Keratinocyte (primary cell): ENCODE results near the gene SLC17A9. TPM values are rescaled to one million over a fixed set of nuclear protein-coding genes. Genes with fewer than 3 reads are reported as not detected.

ENCODE experiments used
- DNase-seq: peaks from one replicate; pipeline ENCODE4 v3.0.0-alpha.2; 2011; ENCODE audit warnings: low read depth, missing footprints, low spot score
- FAIRE-seq: peaks from 2 replicates; lab custom pipeline; 2011; peaks lifted over from hg19 to GRCh38; lab: Jason Lieb, UNC
- H2AFZ ChIP-seq: 2 replicates; pipeline ENCODE4 v1.6.0; 2012; ENCODE audit warnings: low read length, control low read depth, inconsistent platforms; ENCODE audit not compliant: control insufficient read depth
- H3K27ac ChIP-seq: 2 replicates; pipeline ENCODE4 v1.5.1; 2011; ENCODE audit warnings: low read length; ENCODE audit not compliant: control insufficient read depth, insufficient read depth
- H3K27me3 ChIP-seq: 3 replicates; pipeline ENCODE4 v1.6.0; 2011; ENCODE audit warnings: low read length; ENCODE audit not compliant: control insufficient read depth, insufficient read depth; ENCODE audit errors: extremely low read depth
- H3K36me3 ChIP-seq, 2 experiments: 2 replicates in 1 of 2; 3 replicates in 1 of 2; pipeline ENCODE4 v1.5.1; 2011; ENCODE audit warnings: low read length in 2 of 2, mild to moderate bottlenecking in 1 of 2; ENCODE audit not compliant: control insufficient read depth in 2 of 2, insufficient read depth in 2 of 2; ENCODE audit errors: extremely low read depth in 1 of 2
- H3K4me1 ChIP-seq: 3 replicates; pipeline ENCODE4 v1.5.1; 2011; ENCODE audit warnings: low read length; ENCODE audit not compliant: control insufficient read depth, insufficient read depth; ENCODE audit errors: extremely low read depth
- H3K4me2 ChIP-seq: 3 replicates; pipeline ENCODE4 v1.6.0; 2011; ENCODE audit warnings: low read depth, low read length; ENCODE audit not compliant: control insufficient read depth, insufficient read depth; ENCODE audit errors: extremely low read depth
- H3K4me3 ChIP-seq, 3 experiments: fragments of 200-600 bp in 1 of 3; sonication (generic) in 1 of 3; 2 replicates in 2 of 3; 3 replicates in 1 of 3; pipeline ENCODE4 v1.5.1; 2011 to 2016; ENCODE audit warnings: low read length in 3 of 3, mild to moderate bottlenecking in 3 of 3, control low read depth in 2 of 3, inconsistent platforms in 1 of 3, low read depth in 1 of 3, mixed read lengths in 1 of 3, mixed run types in 1 of 3, moderate library complexity in 1 of 3; ENCODE audit not compliant: control insufficient read depth in 2 of 3, insufficient read depth in 2 of 3; ENCODE audit errors: extremely low read depth in 1 of 3
- H3K79me2 ChIP-seq: 2 replicates; pipeline ENCODE4 v1.6.0; 2012; ENCODE audit warnings: low read length; ENCODE audit not compliant: control insufficient read depth, insufficient read depth
- H3K9ac ChIP-seq: 3 replicates; pipeline ENCODE4 v1.6.0; 2011; ENCODE audit warnings: low read length; ENCODE audit not compliant: control insufficient read depth, insufficient read depth; ENCODE audit errors: extremely low read depth
- H3K9me1 ChIP-seq: 3 replicates; pipeline ENCODE4 v1.6.0; 2011; ENCODE audit warnings: low read length; ENCODE audit not compliant: control insufficient read depth, insufficient read depth; ENCODE audit errors: extremely low read depth
- H3K9me3 ChIP-seq: 2 replicates; pipeline ENCODE4 v1.5.1; 2012; ENCODE audit warnings: low read depth, low read length; ENCODE audit not compliant: control insufficient read depth
- H4K20me1 ChIP-seq: 3 replicates; pipeline ENCODE4 v1.6.0; 2011; ENCODE audit warnings: low read length; ENCODE audit not compliant: control insufficient read depth, insufficient read depth; ENCODE audit errors: extremely low read depth
- EZH2 ChIP-seq: IDR thresholded peaks from one replicate; pipeline ENCODE4 v1.6.1; 2012; ENCODE audit warnings: inconsistent platforms, mild to moderate bottlenecking, low read length, moderate library complexity
- dilution Hi-C: fragments of 300-500 bp; cut with MboI; formaldehyde crosslinking; loops from one replicate; pipeline ENCODE4 v1.7.0; 2020; ENCODE audit warnings: low sequenced_read_pairs; ENCODE audit not compliant: extremely low pct_ligation_motif_present
- polyA plus RNA-seq, 5 experiments: library from polyadenylated mRNA; depleted of rRNA in 3 of 5; stranded (reverse) in 3 of 5; stranded (forward) in 1 of 5; unstranded in 1 of 5; fragments of >200 nt; gene quantifications; 1 replicate in 1 of 5; 2 replicates in 3 of 5; 3 replicates in 1 of 5; pipeline versions ENCODE4 v1.2.1 to v1.2.3, GENCODE V29; 2011 to 2012; ENCODE audit warnings: missing spikeins in 2 of 5, low read depth in 1 of 5, low replicate concordance in 1 of 5
- TF ChIP-seq, protein P1 (sequence below), 3 experiments: IDR thresholded peaks in 1 of 3; conservative IDR thresholded peaks in 1 of 3; optimal IDR thresholded peaks in 1 of 3; 2 replicates in 2 of 3; 3 replicates in 1 of 3; pipeline versions ENCODE3 to v1.5.1; 2011; ENCODE audit warnings: low read length in 3 of 3, mild to moderate bottlenecking in 3 of 3, moderate library complexity in 2 of 3, control low read depth in 1 of 3, inconsistent platforms in 1 of 3; ENCODE audit not compliant: insufficient read depth in 2 of 3; ENCODE audit errors: extremely low read depth in 1 of 3

The SLC17A9 gene
- polyA plus RNA-seq, 1 donor (not counting 4 experiments of a cell fraction or from before 2014, with no cell fraction given): not detected

DNA sequence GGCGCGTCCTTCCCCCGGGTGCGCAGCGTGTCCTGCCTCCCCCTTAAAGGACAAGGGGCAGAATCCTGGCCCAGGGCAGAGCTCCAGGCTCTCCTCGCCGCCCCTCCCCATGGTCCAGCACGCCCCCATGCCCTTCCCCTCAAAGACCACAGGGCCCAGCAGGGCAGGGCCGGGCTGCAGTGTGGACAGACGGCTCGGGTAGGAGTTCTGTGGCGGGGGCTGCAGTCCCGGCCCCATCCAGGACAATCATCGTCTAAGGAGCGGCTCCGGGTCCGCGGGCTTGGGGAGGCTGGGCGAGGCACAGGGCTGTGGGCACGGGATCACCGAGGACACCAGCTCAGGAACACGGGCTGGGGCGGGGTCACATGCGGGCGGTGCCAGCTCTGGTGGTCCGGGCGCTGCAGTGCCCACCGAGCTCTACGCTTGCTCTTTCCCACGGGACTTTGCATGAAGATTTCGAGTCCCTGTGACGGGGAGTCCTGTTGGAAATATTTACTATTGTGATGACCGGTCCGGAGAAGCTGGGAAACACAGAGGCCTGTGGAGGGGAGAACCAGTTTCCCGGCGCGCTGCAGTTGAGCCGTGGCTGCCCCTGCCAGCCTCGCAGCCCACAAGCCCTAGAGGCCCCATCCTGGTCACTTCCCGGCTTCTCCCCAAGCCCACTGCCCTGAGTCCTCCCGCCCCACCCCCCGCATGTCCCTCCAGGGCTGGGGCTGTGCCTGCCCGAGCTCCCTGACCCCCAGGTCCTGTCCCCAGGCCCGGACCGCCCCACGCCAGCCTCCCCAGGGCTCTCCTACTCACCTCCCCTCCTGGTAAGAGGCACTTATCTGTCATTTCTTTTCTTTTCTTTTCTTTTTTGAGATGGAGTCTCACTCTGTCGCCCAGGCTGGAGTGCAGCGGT is 20.6 kb downstream of the SLC17A9 start:
- Histone ChIP-seq H3K79me2 (no peaks in the 10 kb centered on the region), H4K20me1 (peaks cover 7% of the 10 kb centered on the region), H3K4me3 (no peak overlapping the region), H3K27me3 (peaks cover 59% of the 10 kb centered on the region), H3K9me3 (no peaks in the 10 kb centered on the region), H3K4me2 (no peak overlapping the region), H3K36me3 (no peaks in the 10 kb centered on the region), H2AFZ (no peak overlapping the region), H3K27ac (no peak overlapping the region), H3K9me1 (no peaks in the 10 kb centered on the region), H3K9ac (no peak overlapping the region), H3K4me1 (peaks cover 5% of the 10 kb centered on the region)
- dilution Hi-C loops: no loop called here
- FAIRE-seq (no peak), DNase-seq (no peak)
- TF ChIP-seq EZH2: no peak
- TF ChIP-seq, protein P1, sequence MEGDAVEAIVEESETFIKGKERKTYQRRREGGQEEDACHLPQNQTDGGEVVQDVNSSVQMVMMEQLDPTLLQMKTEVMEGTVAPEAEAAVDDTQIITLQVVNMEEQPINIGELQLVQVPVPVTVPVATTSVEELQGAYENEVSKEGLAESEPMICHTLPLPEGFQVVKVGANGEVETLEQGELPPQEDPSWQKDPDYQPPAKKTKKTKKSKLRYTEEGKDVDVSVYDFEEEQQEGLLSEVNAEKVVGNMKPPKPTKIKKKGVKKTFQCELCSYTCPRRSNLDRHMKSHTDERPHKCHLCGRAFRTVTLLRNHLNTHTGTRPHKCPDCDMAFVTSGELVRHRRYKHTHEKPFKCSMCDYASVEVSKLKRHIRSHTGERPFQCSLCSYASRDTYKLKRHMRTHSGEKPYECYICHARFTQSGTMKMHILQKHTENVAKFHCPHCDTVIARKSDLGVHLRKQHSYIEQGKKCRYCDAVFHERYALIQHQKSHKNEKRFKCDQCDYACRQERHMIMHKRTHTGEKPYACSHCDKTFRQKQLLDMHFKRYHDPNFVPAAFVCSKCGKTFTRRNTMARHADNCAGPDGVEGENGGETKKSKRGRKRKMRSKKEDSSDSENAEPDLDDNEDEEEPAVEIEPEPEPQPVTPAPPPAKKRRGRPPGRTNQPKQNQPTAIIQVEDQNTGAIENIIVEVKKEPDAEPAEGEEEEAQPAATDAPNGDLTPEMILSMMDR (optimal IDR thresholded peaks at IDR 0.05 in 1 of 3, IDR thresholded peaks at IDR 0.05 in 1 of 3, conservative IDR thresholded peaks at IDR 0.05 in 1 of 3; ENCODE audit: extremely low read depth in 1 of 3, insufficient read depth in 2 of 3, low read length in 3 of 3): no peak

DNA sequence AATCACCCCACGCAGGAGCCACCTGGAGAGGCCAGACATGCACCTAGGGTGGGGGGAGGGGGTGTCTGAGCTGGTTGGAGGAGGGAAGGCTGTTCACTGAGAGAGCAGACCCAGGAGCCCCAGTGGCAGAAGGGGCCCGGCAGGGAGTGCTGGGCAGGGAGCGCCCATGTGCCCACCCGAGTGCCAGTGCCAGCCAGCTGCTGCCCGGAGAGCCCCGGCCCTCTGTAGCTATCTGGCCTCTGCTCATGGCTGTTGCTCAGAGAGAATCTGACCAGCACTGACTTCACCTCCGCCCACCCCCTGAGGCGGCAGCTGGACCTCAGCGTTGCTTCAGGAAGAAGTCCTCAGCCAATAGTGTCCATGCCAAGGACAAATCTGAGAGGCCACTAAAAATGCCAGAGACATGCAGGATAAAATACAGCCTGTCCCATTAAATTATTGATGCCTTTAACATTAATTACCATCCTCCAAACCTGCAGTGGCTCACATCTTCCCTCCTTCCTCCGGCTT is 22.8 kb downstream of the SLC17A9 start:
- Histone ChIP-seq H3K9ac (no peak overlapping the region), H3K36me3 (no peaks in the 10 kb centered on the region), H3K4me1 (peaks cover 5% of the 10 kb centered on the region), H4K20me1 (peaks cover 7% of the 10 kb centered on the region), H3K9me3 (no peaks in the 10 kb centered on the region), H3K4me3 (no peak overlapping the region), H3K4me2 (no peak overlapping the region), H2AFZ (no peak overlapping the region), H3K27ac (no peak overlapping the region), H3K27me3 (peaks cover 71% of the 10 kb centered on the region), H3K9me1 (no peaks in the 10 kb centered on the region), H3K79me2 (no peaks in the 10 kb centered on the region)
- dilution Hi-C loops: no loop called here
- TF ChIP-seq, protein P1 (optimal IDR thresholded peaks at IDR 0.05 in 1 of 3, IDR thresholded peaks at IDR 0.05 in 1 of 3, conservative IDR thresholded peaks at IDR 0.05 in 1 of 3; ENCODE audit: extremely low read depth in 1 of 3, insufficient read depth in 2 of 3, low read length in 3 of 3): no peak
- TF ChIP-seq EZH2: no peak
- FAIRE-seq (no peak), DNase-seq (no peak)
